Stomach (tissue), 9 donors: Measurements from ENCODE around the gene TRMT2A. TPM values are rescaled to one million over a fixed set of nuclear protein-coding genes. Genes with fewer than 3 reads are reported as not detected.

ENCODE experiments used
- DNase-seq, 2 donors: peaks; one replicate each; pipeline versions ENCODE4 v3.0.0 to v3.0.0-alpha.2; 2013 to 2019
- H3K27ac ChIP-seq, 5 donors: fragments of 200-600 bp in 4 of 5; sonication (generic) in 4 of 5; one replicate each; pipeline ENCODE4 v1.5.1; 2013 to 2019; ENCODE audit warnings: mild to moderate bottlenecking in 1 of 5, moderate library complexity in 1 of 5
- H3K27me3 ChIP-seq, 3 donors: fragments of 200-600 bp; sonication (generic); one replicate each; pipeline ENCODE4 v1.5.1; 2017 to 2019; ENCODE audit warnings: mixed run types in 1 of 3
- H3K36me3 ChIP-seq, 4 donors: fragments of 200-600 bp; sonication (generic); 1 replicate in 3 of 4; 2 replicates in 1 of 4; pipeline ENCODE4 v1.5.1; 2016 to 2019
- H3K4me1 ChIP-seq, 4 donors: fragments of 200-600 bp; sonication (generic); one replicate each; pipeline ENCODE4 v1.5.1; 2016 to 2019
- H3K4me3 ChIP-seq, 4 donors: fragments of 200-600 bp; sonication (generic) in 3 of 4; one replicate each; pipeline ENCODE4 v1.5.1; 2016 to 2019; ENCODE audit warnings: mild to moderate bottlenecking in 1 of 4
- H3K9me3 ChIP-seq, 4 donors: fragments of 200-600 bp; sonication (generic); one replicate each; pipeline ENCODE4 v1.5.1; 2016 to 2019
- CTCF ChIP-seq, 7 experiments: fragments of 450-650 bp in 4 of 7; fragments of 200-600 bp in 3 of 7; sonication (generic) in 3 of 7; IDR thresholded peaks; one replicate each; pipeline ENCODE4 v1.5.1; 2016 to 2019; ENCODE audit warnings: antibody characterized with exemption in 7 of 7, control low read depth in 2 of 7, mild to moderate bottlenecking in 1 of 7
- EP300 ChIP-seq: sonication (generic); formaldehyde crosslinking; IDR thresholded peaks from one replicate; pipeline ENCODE4 v1.6.1; 2017; ENCODE audit warnings: antibody characterized with exemption
- POLR2A ChIP-seq, 4 donors: fragments of 450-650 bp; IDR thresholded peaks; one replicate each; pipeline ENCODE4 v1.6.1; 2016; ENCODE audit warnings: antibody characterized with exemption in 4 of 4, control low read depth in 2 of 4, mild to moderate bottlenecking in 1 of 4, moderate library complexity in 1 of 4
- POLR2AphosphoS5 ChIP-seq, 3 donors: sonication (generic); formaldehyde crosslinking; IDR thresholded peaks; one replicate each; pipeline ENCODE4 v1.6.1; 2016; ENCODE audit warnings: antibody characterized with exemption in 3 of 3
- WGBS, 5 donors: extraction: QIAGEN DNeasy Blood & Tissue Kit in 3 of 5; methylation state at CpG; one replicate each; pipeline versions ENCODE4 v1.1.5 to v1.1.7; 2013 to 2018; 5-methylcytosine and 5-hydroxymethylcytosine counted together
- intact Hi-C: fragments of 100-400 bp; cut with DNase I; formaldehyde crosslinking; loops from one replicate; pipeline ENCODE4 v1.15.1; 2023; ENCODE audit warnings: low total_unique reads
- polyA plus RNA-seq, 3 donors: library from polyadenylated mRNA; stranded (reverse); fragments of 200-250 nt; gene quantifications; one replicate each; pipeline ENCODE4 v1.2.3, GENCODE V29; 2013
- total RNA-seq, 5 donors: library from RNA; depleted of rRNA; stranded (reverse); fragments of >200 nt; gene quantifications; one replicate each; pipeline versions ENCODE4 v1.1.0 to v1.2.3, GENCODE V29; 2014 to 2016
- donor health status: healthy with polysubstance abuse.
- donor health status: Bipolar disorder and iron deficiency.
- donor health status: healthy.

TRMT2A gene
- total and polyA plus RNA-seq, 8 donors = 17.9 to 143 (median 62.6) TPM

- 84 to 93% (median 90%) methylated on average over 8 to 14 of the region's 14 CpGs for WGBS, 5 donors
- Histone ChIP-seq H3K27ac (no peak overlapping the region), H3K4me1 (no peaks in the 10 kb centered on the region), H3K4me3 (no peak overlapping the region), H3K27me3 (no peaks in the 10 kb centered on the region), H3K36me3 (peaks cover 27 to 55% (median 52%) of the 10 kb centered on the region in 4 donors), H3K9me3 (no peaks in the 10 kb centered on the region)
- TF ChIP-seq POLR2A (IDR thresholded peaks at IDR 0.05) (no peak), POLR2AphosphoS5 (IDR thresholded peaks at IDR 0.05) (no peak), CTCF (IDR thresholded peaks at IDR 0.05) (no peak), EP300 (no peak)
- intact Hi-C loops = no loop called here
- no peak for DNase-seq
Observed at GRCh38 chr22:20065896-20066616, 51.0 kb downstream of the TRMT2A start.

- 88 to 93% (median 92%) methylated on average over 12 to 18 of the region's 18 CpGs for WGBS, 5 donors
- TF ChIP-seq CTCF (IDR thresholded peaks at IDR 0.05) = no peak
- TF ChIP-seq POLR2A (IDR thresholded peaks at IDR 0.05) = no peak
- no peak for TF ChIP-seq POLR2AphosphoS5 (IDR thresholded peaks at IDR 0.05)
- no peak for TF ChIP-seq EP300
- DNase-seq = no peak
- intact Hi-C loops = no loop called here
- H3K27ac ChIP-seq = no peak overlapping the region
- H3K36me3 ChIP-seq = peaks cover 28 to 68% (median 61%) of the 10 kb centered on the region in 4 donors
- no peaks in the 10 kb centered on the region for H3K4me1 ChIP-seq
- no peaks in the 10 kb centered on the region for H3K27me3 ChIP-seq
- H3K4me3 ChIP-seq = no peak overlapping the region
- H3K9me3 ChIP-seq = no peaks in the 10 kb centered on the region
Observed at GRCh38 chr22:20064545-20065262, 52.3 kb downstream of the TRMT2A start.

DNA sequence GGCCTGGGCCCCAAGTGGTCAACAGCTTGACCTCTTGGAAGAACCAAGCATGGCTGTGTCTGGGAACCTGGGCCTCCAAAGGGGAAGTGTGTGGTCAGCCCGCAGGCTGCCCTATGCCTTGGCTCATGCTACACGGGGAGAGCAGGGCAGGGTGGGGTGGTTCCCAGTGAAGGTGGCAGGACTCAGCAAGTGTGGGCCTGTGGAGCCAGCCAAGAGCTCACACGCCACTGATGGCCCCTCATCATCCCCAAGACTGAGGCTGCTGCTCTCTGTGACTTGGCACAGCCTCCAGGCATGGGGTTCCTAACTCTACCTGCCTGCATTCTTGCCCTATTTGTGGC is 52.9 kb downstream of the TRMT2A start:
- Histone ChIP-seq H3K9me3 (no peaks in the 10 kb centered on the region), H3K36me3 (peaks cover 28 to 72% (median 67%) of the 10 kb centered on the region in 4 donors), H3K27me3 (no peaks in the 10 kb centered on the region), H3K27ac (no peak overlapping the region), H3K4me3 (no peak overlapping the region), H3K4me1 (no peaks in the 10 kb centered on the region)
- DNase-seq = no peak
- WGBS, 5 donors = 82 to 100% (median 88%) methylated on average over 1 to 3 of the region's 3 CpGs
- no peak for TF ChIP-seq CTCF (IDR thresholded peaks at IDR 0.05)
- TF ChIP-seq POLR2A (IDR thresholded peaks at IDR 0.05) = no peak
- TF ChIP-seq POLR2AphosphoS5 (IDR thresholded peaks at IDR 0.05) = no peak
- no peak for TF ChIP-seq EP300
- intact Hi-C loops = no loop called here

DNA sequence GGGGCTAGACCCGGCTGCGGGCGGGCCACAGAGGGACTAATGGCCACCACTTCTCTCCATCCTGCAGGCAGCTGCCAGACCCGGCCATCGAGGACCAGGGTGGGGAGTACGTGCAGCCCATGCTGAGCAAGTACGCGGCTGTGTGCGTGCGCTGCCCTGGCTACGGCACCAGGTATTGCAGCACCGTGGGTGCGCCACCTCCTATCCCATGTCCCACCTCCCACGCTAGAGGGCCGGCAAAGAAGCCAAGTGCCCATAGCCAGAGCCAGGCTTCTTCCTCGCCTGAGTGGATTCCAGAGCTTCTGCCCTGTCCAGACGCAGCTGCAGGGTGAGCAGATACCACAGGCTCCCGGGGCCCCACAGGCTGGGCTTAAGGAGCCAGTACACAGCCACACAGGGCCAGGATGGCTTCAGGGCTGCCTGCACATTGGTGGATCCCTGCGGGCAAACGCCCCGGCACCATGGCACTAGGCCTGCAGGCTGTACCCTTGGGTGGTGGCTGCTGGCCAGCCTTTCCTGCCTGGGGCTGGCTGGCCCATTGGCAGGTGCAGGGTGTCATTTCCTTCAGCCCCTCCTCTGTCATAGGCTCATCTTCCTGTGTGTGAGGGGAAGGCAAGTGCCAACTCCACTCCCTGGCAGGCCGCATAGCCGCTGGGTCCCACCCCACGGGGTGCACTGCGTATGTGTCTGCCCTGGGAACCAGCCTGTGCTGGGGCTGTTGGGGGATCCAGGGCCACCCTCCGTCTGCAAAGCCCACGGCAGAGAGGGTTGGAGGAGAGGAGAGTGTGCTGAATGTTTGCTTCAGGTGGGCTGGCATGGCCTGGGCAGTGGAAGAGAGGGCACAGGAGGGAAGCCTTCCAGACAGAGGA is 53.5 kb downstream of the TRMT2A start:
- WGBS, 5 donors = 84 to 95% (median 94%) methylated on average over 22 to 27 of the region's 27 CpGs
- Histone ChIP-seq H3K36me3 (peaks cover 28 to 78% (median 73%) of the 10 kb centered on the region in 4 donors), H3K9me3 (no peaks in the 10 kb centered on the region), H3K4me1 (no peaks in the 10 kb centered on the region), H3K4me3 (no peak overlapping the region), H3K27ac (no peak overlapping the region), H3K27me3 (no peaks in the 10 kb centered on the region)
- intact Hi-C loops = no loop called here
- DNase-seq = no peak
- TF ChIP-seq POLR2A (IDR thresholded peaks at IDR 0.05) = no peak
- no peak for TF ChIP-seq EP300
- TF ChIP-seq CTCF (IDR thresholded peaks at IDR 0.05) = no peak
- no peak for TF ChIP-seq POLR2AphosphoS5 (IDR thresholded peaks at IDR 0.05)
